ENCODE measurements around the gene SPATA18.

DNA sequence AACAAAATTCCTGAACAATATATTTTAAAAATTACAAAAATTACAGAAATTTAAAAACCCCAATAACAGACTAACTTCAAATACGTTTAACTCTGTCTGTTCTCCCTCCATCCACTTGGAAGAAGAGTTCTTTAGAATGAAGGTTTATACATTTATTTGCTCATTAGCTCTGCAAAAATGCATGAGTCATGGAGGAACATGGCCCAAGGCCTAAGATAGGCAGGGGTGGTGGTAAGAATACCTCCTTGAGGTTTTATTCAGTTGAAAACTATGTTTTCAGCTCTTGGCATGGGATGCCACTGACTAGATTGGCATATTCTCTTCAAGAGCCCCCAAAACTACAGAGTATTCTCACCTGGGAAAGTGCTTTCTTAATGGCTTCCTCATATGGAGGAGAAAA, 22.1 kb upstream of the SPATA18 start:
- TF ChIP-seq, protein P1, sequence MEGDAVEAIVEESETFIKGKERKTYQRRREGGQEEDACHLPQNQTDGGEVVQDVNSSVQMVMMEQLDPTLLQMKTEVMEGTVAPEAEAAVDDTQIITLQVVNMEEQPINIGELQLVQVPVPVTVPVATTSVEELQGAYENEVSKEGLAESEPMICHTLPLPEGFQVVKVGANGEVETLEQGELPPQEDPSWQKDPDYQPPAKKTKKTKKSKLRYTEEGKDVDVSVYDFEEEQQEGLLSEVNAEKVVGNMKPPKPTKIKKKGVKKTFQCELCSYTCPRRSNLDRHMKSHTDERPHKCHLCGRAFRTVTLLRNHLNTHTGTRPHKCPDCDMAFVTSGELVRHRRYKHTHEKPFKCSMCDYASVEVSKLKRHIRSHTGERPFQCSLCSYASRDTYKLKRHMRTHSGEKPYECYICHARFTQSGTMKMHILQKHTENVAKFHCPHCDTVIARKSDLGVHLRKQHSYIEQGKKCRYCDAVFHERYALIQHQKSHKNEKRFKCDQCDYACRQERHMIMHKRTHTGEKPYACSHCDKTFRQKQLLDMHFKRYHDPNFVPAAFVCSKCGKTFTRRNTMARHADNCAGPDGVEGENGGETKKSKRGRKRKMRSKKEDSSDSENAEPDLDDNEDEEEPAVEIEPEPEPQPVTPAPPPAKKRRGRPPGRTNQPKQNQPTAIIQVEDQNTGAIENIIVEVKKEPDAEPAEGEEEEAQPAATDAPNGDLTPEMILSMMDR (IDR thresholded peaks at IDR 0.05; ENCODE audit: poor library complexity, severe bottlenecking), result no peak
- TF ChIP-seq POLR2AphosphoS5 (IDR thresholded peaks at IDR 0.05) (no peak), EZH2 (IDR thresholded peaks at IDR 0.05; ENCODE audit: borderline replicate concordance, insufficient read depth, low read length, poor library complexity, severe bottlenecking) (no peak)

Measured in neural cell (in vitro differentiated cells).